Right kidney (tissue), 9 donors: ENCODE results near the gene XIAP.
A peak's percentile ranks its signal among the peaks of the same experiment; 100 is the strongest.
"Not testable (repeated sequence)": the region's sequence is repeated elsewhere in the genome, so short reads cannot be mapped to it uniquely, and the experiment has no call there.

Experiments
- DNase-seq: peaks from one replicate; pipeline ENCODE4 v3.0.0-alpha.2; 2016
- long read RNA-seq, 8 donors: transcript quantifications; one replicate each; lab custom pipeline, GENCODE V29; 2026

Gene XIAP
- long read RNA-seq, donor 1, full-length matches to known transcripts: 5 of 5 reads
- long read RNA-seq, donor 1, partial matches to known transcripts: 0 of 5 reads
- long read RNA-seq, donor 1, other reads (novel, unspliced or antisense): 0 of 5 reads
- long read RNA-seq, donor 2, full-length matches to known transcripts: 7 of 7 reads
- long read RNA-seq, donor 2, partial matches to known transcripts: 0 of 7 reads
- long read RNA-seq, donor 2, other reads (novel, unspliced or antisense): 0 of 7 reads
- long read RNA-seq, donor 3, full-length matches to known transcripts: 2 of 11 reads
- long read RNA-seq, donor 3, partial matches to known transcripts: 9 of 11 reads
- long read RNA-seq, donor 3, other reads (novel, unspliced or antisense): 0 of 11 reads
- long read RNA-seq, donor 4, full-length matches to known transcripts: 1 of 1 reads
- long read RNA-seq, donor 4, partial matches to known transcripts: 0 of 1 reads
- long read RNA-seq, donor 4, other reads (novel, unspliced or antisense): 0 of 1 reads
- long read RNA-seq, donor 5, full-length matches to known transcripts: 3 of 3 reads
- long read RNA-seq, donor 5, partial matches to known transcripts: 0 of 3 reads
- long read RNA-seq, donor 5, other reads (novel, unspliced or antisense): 0 of 3 reads
- long read RNA-seq, donor 6, full-length matches to known transcripts: 7 of 12 reads
- long read RNA-seq, donor 6, partial matches to known transcripts: 5 of 12 reads
- long read RNA-seq, donor 6, other reads (novel, unspliced or antisense): 0 of 12 reads
- long read RNA-seq, donor 7, full-length matches to known transcripts: 6 of 6 reads
- long read RNA-seq, donor 7, partial matches to known transcripts: 0 of 6 reads
- long read RNA-seq, donor 7, other reads (novel, unspliced or antisense): 0 of 6 reads
- long read RNA-seq, donor 8, full-length matches to known transcripts: 1 of 1 reads
- long read RNA-seq, donor 8, partial matches to known transcripts: 0 of 1 reads
- long read RNA-seq, donor 8, other reads (novel, unspliced or antisense): 0 of 1 reads

GRCh38 chrX:123859846-123860838 is at the start of gene XIAP:
Gene XIAP (plus strand): TSS chrX:123860053. CDS start chrX:123885663, 25,610 bp downstream.
- DNase-seq: peak; percentile 81

- no peak for DNase-seq
Observed at GRCh38 chrX:123814343-123814742, 45.5 kb upstream of the XIAP start.

GRCh38 chrX:123814934-123815394 is 44.9 kb upstream of the XIAP start:
- not testable (repeated sequence) for DNase-seq

GRCh38 chrX:123817288-123817894 is 42.5 kb upstream of the XIAP start:
- DNase-seq: no peak

- DNase-seq: no peak
Observed at GRCh38 chrX:123818243-123818642, 41.6 kb upstream of the XIAP start.

- DNase-seq: no peak
Observed at GRCh38 chrX:123822965-123823364, 36.9 kb upstream of the XIAP start.

GRCh38 chrX:123830309-123830708 is 29.5 kb upstream of the XIAP start:
- DNase-seq: peak; percentile 13

GRCh38 chrX:123833387-123833786 is 26.5 kb upstream of the XIAP start:
- DNase-seq: peak; percentile 12

GRCh38 chrX:123834116-123834515 is 25.7 kb upstream of the XIAP start:
- DNase-seq: no peak

GRCh38 chrX:123835661-123836371 is 24.0 kb upstream of the XIAP start:
- DNase-seq: no peak

- not testable (repeated sequence) for DNase-seq
Observed at GRCh38 chrX:123845129-123845528, 14.7 kb upstream of the XIAP start.

- no peak for DNase-seq
Observed at GRCh38 chrX:123846577-123847038, 13.2 kb upstream of the XIAP start.

GRCh38 chrX:123847056-123847455 is 12.8 kb upstream of the XIAP start:
- DNase-seq: no peak

GRCh38 chrX:123849096-123849495 is 10.8 kb upstream of the XIAP start:
- no peak for DNase-seq

- not testable (repeated sequence) for DNase-seq
Observed at GRCh38 chrX:123849906-123850305, 9.9 kb upstream of the XIAP start.

- DNase-seq: no peak
Observed at GRCh38 chrX:123851079-123851478, 8.8 kb upstream of the XIAP start.

GRCh38 chrX:123854329-123854728 is 5.5 kb upstream of the XIAP start:
- DNase-seq: no peak

- peak; percentile 42 for DNase-seq
Observed at GRCh38 chrX:123859409-123859845, 426 bp upstream of the XIAP start.

- peak; percentile 32 for DNase-seq
Observed at GRCh38 chrX:123860983-123861382, 1.1 kb downstream of the XIAP start.

GRCh38 chrX:123869488-123869887 is 9.6 kb downstream of the XIAP start:
- no peak for DNase-seq
